NCI-H2029 (cell line): ENCODE data around the gene MYL1.

ENCODE experiments used
- DNase-seq: peaks from one replicate; lab custom pipeline; 2025; lab: John Stamatoyannopoulos, UW

The MYL1 gene

GRCh38 chr2:210315015-210315788 is at the start of gene MYL1:
MYL1 (minus strand) TSS chr2:210315174; CDS start chr2:210315042, 132 bp downstream.
- DNase-seq: no peak

- no peak for DNase-seq
These were observed 48.9 kb upstream of the MYL1 start for GRCh38 chr2:210363876-210364275.

DNA sequence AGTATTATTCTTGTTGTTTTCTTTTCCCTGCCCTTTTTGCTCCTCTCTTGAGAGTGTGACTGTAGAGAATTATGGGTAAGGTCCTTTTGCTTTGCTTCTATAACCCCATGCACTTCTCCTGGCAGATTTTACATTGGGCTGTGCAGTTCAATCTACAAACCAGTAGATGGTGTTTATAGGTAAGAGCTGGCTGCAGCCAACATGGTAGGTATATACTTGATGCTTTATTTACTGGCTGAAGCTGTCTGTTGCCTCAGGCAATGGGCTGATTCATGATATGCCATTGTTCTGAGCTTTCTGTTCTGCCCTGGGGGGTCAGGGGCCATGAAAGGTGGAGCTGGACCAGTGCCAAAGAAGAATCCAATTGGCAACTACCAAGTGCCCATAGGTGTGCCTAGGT is 48.3 kb upstream of the MYL1 start:
- DNase-seq: no peak

DNA sequence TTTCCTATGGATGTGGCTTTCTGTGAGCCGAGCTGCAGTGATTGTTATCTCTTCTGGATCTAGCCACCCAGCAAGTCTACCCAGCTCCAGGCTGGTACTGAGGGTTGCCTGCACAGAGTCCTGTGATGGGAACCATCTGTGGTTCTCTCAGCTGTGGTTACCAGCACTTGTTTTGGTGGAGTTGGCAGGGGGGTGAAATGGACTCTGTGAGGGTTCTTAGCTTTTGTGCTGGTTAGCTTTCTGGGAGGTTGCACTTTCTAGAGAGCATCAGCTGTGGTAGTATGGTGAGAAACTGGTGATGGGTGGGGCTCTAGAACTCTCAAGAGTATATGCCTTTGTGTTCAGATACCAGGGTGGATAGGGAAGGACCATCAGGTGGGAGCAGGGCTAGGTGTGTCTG is 45.4 kb upstream of the MYL1 start:
- no peak for DNase-seq

- DNase-seq: no peak
These were observed 42.0 kb upstream of the MYL1 start for GRCh38 chr2:210356944-210357343.

- no peak for DNase-seq
These were observed 22.2 kb upstream of the MYL1 start for GRCh38 chr2:210337159-210337558.

GRCh38 chr2:210324906-210325305 is 9.9 kb upstream of the MYL1 start:
- DNase-seq: no peak

GRCh38 chr2:210324458-210324857 is 9.5 kb upstream of the MYL1 start:
- DNase-seq: no peak

DNA sequence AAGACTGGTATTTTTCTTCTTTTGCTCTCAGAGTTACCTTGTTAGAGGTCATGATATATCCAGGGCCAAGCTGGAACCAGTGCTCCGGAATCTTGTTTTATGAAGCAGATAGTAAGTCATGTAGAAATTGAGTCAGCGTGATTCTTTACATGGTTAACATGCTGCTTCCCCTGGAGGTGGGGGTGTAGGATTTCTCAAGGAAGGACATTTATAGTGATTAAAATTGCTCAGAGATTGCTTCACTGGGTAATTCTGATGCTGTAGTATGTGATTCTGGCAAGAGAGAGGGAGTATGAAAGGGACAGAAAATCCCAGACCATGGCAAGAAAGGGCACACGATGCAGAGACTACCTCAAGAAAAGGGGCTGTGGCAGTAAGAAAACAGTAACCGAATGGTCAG is 8.0 kb upstream of the MYL1 start:
- DNase-seq: no peak

DNA sequence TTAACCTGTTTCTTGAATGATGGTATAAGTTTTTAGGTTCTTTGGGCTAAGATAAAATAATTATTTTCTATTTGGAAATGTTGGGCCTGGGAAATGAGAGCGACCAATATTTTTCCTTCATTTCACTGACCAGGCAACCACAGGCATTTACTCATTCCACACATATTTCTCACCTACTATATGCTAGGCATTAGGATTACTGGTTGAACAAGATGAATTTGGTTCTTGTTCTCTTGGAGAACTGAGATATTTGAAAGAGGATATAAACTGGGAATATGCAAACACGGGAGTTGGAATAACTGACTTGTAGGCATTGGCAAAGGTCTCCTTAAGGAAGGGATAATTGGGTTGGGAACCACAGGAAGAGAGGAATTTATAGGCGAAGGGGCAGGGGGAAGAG is 3.9 kb upstream of the MYL1 start:
- DNase-seq: no peak

GRCh38 chr2:210318486-210318885 is 3.5 kb upstream of the MYL1 start:
- no peak for DNase-seq

GRCh38 chr2:210310550-210310949 is 4.4 kb downstream of the MYL1 start:
- DNase-seq: no peak

GRCh38 chr2:210309548-210310233 is 5.3 kb downstream of the MYL1 start:
- DNase-seq: no peak

GRCh38 chr2:210303498-210303897 is 11.5 kb downstream of the MYL1 start:
- no peak for DNase-seq

GRCh38 chr2:210302326-210302725 is 12.6 kb downstream of the MYL1 start:
- DNase-seq: no peak

GRCh38 chr2:210299866-210300373 is 15.1 kb downstream of the MYL1 start:
- no peak for DNase-seq

- DNase-seq: no peak
These were observed 26.6 kb downstream of the MYL1 start for GRCh38 chr2:210288408-210288807.

GRCh38 chr2:210287301-210287700 is 27.7 kb downstream of the MYL1 start:
- DNase-seq: no peak

- no peak for DNase-seq
These were observed 28.8 kb downstream of the MYL1 start for GRCh38 chr2:210286123-210286680.

DNA sequence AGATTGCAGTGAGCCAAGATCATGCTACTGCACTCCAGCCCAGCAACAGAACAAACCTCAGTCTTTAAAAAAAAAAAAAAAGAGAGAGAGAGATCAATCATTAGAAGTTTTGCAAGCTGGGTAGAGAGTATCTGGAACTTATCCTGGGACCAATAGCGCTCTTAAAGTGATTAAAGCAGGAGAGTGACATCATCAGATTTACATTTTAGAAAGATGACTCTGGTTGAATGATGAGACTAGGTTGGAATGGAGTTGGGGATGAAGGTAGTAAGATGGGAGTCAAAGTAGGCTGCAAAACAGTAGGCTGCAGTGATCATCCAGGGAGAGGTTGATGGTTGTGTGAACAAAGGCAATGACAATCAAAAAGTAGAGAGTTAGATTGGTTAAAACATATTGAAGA is 37.8 kb downstream of the MYL1 start:
- no peak for DNase-seq

- DNase-seq: no peak
These were observed 43.7 kb downstream of the MYL1 start for GRCh38 chr2:210271300-210271699.

DNA sequence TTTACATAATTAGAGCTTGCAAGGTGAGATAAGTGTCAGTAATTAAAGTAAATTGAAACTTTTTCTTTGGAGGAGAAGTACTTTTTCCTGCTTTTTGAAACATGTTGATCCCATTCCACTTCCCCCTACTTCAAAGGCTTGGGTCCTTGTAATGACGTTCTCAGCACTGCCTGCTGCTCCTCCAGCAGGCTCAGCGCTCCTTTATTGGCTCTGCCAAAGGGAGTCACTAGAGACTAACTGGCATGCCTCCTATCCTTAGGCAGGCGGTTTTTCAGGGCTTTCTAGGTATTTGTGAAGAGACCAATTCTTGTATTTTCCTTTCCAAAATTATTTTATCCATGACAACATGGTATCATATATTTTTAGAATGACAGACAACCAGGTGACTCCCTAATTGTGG is 45.8 kb downstream of the MYL1 start:
- DNase-seq: no peak

DNA sequence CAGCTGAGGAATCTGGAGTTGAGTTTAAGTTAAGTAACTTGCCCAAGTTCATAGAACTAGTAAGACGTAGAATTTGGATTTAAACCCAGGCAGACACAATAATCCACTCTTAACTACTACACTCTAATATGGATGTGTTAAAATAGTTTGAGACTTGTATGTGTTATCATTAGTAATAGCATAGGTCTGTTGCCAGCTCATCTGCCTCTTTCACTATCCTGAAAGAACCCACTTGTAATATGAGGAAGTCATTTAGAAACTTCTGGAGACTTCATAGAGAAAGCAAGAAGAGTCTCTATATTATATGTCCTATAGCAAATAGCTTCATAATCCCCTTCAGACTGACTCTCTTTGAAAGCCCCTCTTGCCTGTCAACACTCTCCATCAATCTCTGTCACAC is 46.7 kb downstream of the MYL1 start:
- DNase-seq: no peak
